IPS-18a (cell line): ENCODE results near the gene KRT37.

ENCODE experiments used
- H3K27ac ChIP-seq: one replicate; pipeline ENCODE4 v1.5.1; 2013; ENCODE audit warnings: low read length
- H3K27me3 ChIP-seq: one replicate; pipeline ENCODE4 v1.6.1; 2013; ENCODE audit warnings: mild to moderate bottlenecking, low read length; ENCODE audit not compliant: control insufficient read depth, insufficient read depth
- H3K36me3 ChIP-seq: one replicate; pipeline ENCODE4 v1.6.1; 2013; ENCODE audit warnings: low read depth, low read length; ENCODE audit not compliant: control insufficient read depth
- H3K4me1 ChIP-seq: one replicate; pipeline ENCODE4 v1.6.1; 2013; ENCODE audit warnings: low read depth, low read length; ENCODE audit not compliant: control insufficient read depth
- H3K4me3 ChIP-seq: one replicate; pipeline ENCODE4 v1.5.1; 2013; ENCODE audit warnings: low read length
- H3K9ac ChIP-seq: one replicate; pipeline ENCODE4 v1.6.1; 2013; ENCODE audit warnings: mild to moderate bottlenecking, low read length, moderate library complexity
- H3K9me3 ChIP-seq: one replicate; pipeline ENCODE4 v1.6.1; 2013; ENCODE audit warnings: low read depth, low read length; ENCODE audit not compliant: control insufficient read depth

KRT37 gene

DNA sequence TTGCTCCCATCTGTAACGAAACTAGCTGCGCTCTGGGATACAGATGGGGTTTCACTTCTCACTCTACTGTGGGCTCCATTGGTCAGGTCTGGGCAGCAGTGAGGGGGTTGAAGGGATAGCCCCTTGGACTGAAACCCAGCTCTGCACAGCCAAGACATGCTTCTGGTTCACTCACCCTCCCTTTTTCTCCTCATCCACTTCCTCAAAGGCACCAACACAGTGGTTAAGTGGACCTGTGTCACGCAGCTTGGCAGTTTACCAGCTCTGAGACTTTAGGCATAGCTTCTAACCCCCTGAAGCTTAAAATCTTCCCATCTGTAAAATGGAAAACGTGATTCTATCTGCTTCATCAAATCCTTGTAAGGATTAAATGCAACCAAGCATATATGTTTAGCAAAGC, 27.9 kb upstream of the KRT37 start:
- Histone ChIP-seq H3K4me3 (no peak overlapping the region), H3K27me3 (no peaks in the 10 kb centered on the region), H3K4me1 (no peaks in the 10 kb centered on the region), H3K9me3 (no peaks in the 10 kb centered on the region), H3K27ac (no peak overlapping the region), H3K9ac (no peak overlapping the region), H3K36me3 (no peaks in the 10 kb centered on the region)

DNA sequence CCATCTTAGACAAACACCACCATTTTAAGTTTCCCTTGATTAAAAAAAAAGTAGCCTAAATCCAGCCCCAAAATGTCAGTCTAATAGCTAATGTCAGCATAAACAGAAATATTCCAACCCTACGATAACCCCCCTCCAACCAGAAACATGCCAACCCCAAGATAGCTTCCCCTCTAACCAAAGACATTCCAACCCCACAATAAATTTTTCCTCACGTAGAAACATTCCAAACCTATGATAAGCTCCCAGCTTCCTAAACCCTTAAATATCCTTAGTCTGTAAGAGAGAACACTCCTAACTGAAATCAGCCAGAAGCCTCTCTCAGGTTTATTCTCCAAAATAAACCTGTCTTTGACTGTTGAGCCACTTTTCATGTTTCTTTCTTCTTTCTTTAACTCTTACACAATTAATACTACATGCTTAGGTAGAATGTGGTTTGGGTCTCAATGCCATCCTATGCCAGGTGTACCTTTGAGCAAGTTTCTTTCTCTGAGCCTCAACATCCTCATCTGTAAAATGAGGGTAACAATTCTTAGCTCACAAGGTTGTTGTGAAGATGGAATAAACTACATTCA, 26.9 kb upstream of the KRT37 start:
- Histone ChIP-seq H3K4me1 (no peaks in the 10 kb centered on the region), H3K27me3 (no peaks in the 10 kb centered on the region), H3K27ac (no peak overlapping the region), H3K36me3 (no peaks in the 10 kb centered on the region), H3K4me3 (no peak overlapping the region), H3K9me3 (no peaks in the 10 kb centered on the region), H3K9ac (no peak overlapping the region)

GRCh38 chr17:41449008-41449407, 24.6 kb upstream of the KRT37 start:
- Histone ChIP-seq H3K27me3 (no peaks in the 10 kb centered on the region), H3K9ac (no peak overlapping the region)

GRCh38 chr17:41448506-41448905, 24.1 kb upstream of the KRT37 start:
- Histone ChIP-seq H3K4me1 (no peaks in the 10 kb centered on the region), H3K27ac (no peak overlapping the region)

More at GRCh38 chr17:41449008-41449407, 24.6 kb upstream of the KRT37 start:
- Histone ChIP-seq H3K9me3 (no peaks in the 10 kb centered on the region), H3K4me1 (no peaks in the 10 kb centered on the region), H3K36me3 (no peaks in the 10 kb centered on the region), H3K27ac (no peak overlapping the region), H3K4me3 (no peak overlapping the region)

GRCh38 chr17:41446806-41447205, 22.4 kb upstream of the KRT37 start:
- H3K4me1 ChIP-seq = no peaks in the 10 kb centered on the region
- H3K27ac ChIP-seq = no peak overlapping the region
- H3K4me3 ChIP-seq = no peak overlapping the region
- H3K36me3 ChIP-seq = no peaks in the 10 kb centered on the region
- no peak overlapping the region for H3K9ac ChIP-seq
- H3K27me3 ChIP-seq = no peaks in the 10 kb centered on the region
- H3K9me3 ChIP-seq = no peaks in the 10 kb centered on the region

More at GRCh38 chr17:41448506-41448905, 24.1 kb upstream of the KRT37 start:
- no peaks in the 10 kb centered on the region for H3K36me3 ChIP-seq
- no peak overlapping the region for H3K4me3 ChIP-seq
- H3K9ac ChIP-seq = no peak overlapping the region
- no peaks in the 10 kb centered on the region for H3K9me3 ChIP-seq
- no peaks in the 10 kb centered on the region for H3K27me3 ChIP-seq

- Histone ChIP-seq H3K27me3 (no peaks in the 10 kb centered on the region), H3K27ac (no peak overlapping the region), H3K9me3 (no peaks in the 10 kb centered on the region), H3K4me1 (no peaks in the 10 kb centered on the region), H3K4me3 (no peak overlapping the region), H3K9ac (no peak overlapping the region), H3K36me3 (no peaks in the 10 kb centered on the region)
Observed at GRCh38 chr17:41444640-41445039, 20.3 kb upstream of the KRT37 start.

DNA sequence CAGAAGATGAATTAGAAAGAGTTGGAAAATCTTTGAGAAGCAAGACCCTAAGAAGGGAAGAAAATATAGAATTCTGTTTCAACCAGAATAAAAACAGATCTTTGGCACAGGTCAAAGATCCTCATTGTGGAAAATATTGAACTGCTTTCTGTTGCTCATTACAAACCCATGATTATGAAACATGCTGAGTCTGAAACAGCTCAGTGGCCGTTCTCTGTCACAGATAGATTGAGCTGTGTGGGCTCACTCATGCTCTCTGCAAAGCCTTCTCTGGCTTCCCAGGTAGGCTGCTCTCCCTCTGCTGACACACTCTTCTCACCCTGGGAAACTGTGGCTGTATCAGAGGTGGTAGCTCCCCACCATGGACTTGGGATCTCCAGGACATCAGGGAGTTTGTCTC, 19.8 kb upstream of the KRT37 start:
- Histone ChIP-seq H3K9me3 (no peaks in the 10 kb centered on the region), H3K9ac (no peak overlapping the region), H3K27me3 (no peaks in the 10 kb centered on the region), H3K36me3 (no peaks in the 10 kb centered on the region), H3K4me3 (no peak overlapping the region), H3K4me1 (no peaks in the 10 kb centered on the region), H3K27ac (no peak overlapping the region)

DNA sequence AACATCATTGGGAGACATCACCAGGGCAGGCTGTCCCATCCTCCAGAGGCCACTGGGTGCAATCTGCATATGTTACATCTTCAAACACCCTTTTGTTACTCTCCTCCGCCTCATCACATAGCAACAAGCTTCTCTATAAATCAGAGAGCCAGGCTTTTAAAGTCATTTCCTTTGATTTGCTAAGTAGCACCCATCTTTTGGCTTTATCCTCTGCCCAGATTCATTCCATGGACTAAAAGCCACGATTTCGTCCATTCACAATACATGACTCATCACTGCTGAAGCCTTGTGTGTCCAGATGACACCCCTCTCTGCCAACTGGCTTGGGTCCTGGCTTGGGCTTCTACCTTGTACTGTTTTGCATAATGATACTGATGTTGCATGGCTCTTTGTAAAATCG, 18.4 kb upstream of the KRT37 start:
- Histone ChIP-seq H3K9ac (no peak overlapping the region), H3K4me1 (no peaks in the 10 kb centered on the region), H3K4me3 (no peak overlapping the region), H3K27me3 (no peaks in the 10 kb centered on the region), H3K36me3 (no peaks in the 10 kb centered on the region), H3K9me3 (no peaks in the 10 kb centered on the region), H3K27ac (no peak overlapping the region)

DNA sequence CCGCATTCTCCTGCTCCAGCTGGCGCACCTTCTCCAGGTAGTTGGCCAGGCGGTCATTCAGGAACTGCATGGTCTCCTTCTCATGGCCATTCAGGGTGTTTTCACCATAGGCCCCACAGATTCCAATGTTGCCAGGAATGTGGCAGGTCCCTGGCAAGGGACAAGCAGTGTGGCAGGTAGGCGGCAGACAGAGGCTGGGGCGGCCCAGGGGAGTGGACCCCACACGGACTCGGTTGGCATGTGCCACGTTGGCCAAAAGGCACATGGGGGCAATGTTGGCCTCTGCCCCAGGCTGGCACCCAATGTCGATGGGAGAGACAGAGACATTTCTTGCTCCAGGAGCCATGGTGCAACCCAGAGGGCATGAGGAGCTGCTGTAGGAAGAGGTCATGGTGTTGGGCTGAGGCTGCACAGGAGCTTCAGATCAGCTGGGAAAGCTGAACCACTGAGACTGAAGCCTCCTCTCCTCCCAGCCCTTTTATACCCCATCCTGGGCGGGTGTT, 16.2 kb upstream of the KRT37 start, which contains the start of gene KRT38:
Gene KRT38, minus strand, starts transcription at position 453 of the 503 bp plus-strand sequence. Its CDS starts 62 bp downstream, at position 391.
- no peaks in the 10 kb centered on the region for H3K4me1 ChIP-seq
- no peak within 1 kb of the TSS for H3K27ac ChIP-seq
- no peak within 1 kb of the TSS for H3K9ac ChIP-seq
- no peaks in the 10 kb centered on the region for H3K9me3 ChIP-seq
- H3K36me3 ChIP-seq = no peaks in the 10 kb centered on the region
- no peak within 1 kb of the TSS for H3K4me3 ChIP-seq
- H3K27me3 ChIP-seq = no peaks in the 10 kb centered on the region

- H3K36me3 ChIP-seq = no peaks in the 10 kb centered on the region
- no peaks in the 10 kb centered on the region for H3K9me3 ChIP-seq
- no peak overlapping the region for H3K9ac ChIP-seq
- H3K27ac ChIP-seq = no peak overlapping the region
- no peaks in the 10 kb centered on the region for H3K27me3 ChIP-seq
- H3K4me1 ChIP-seq = no peaks in the 10 kb centered on the region
- no peak overlapping the region for H3K4me3 ChIP-seq
Observed at GRCh38 chr17:41439375-41439774, 15.0 kb upstream of the KRT37 start.

- no peak overlapping the region for H3K27ac ChIP-seq
- no peaks in the 10 kb centered on the region for H3K9me3 ChIP-seq
- H3K4me3 ChIP-seq = no peak overlapping the region
- no peaks in the 10 kb centered on the region for H3K36me3 ChIP-seq
- H3K9ac ChIP-seq = no peak overlapping the region
- no peaks in the 10 kb centered on the region for H3K27me3 ChIP-seq
- H3K4me1 ChIP-seq = no peaks in the 10 kb centered on the region
Observed at GRCh38 chr17:41437769-41438168, 13.4 kb upstream of the KRT37 start.

DNA sequence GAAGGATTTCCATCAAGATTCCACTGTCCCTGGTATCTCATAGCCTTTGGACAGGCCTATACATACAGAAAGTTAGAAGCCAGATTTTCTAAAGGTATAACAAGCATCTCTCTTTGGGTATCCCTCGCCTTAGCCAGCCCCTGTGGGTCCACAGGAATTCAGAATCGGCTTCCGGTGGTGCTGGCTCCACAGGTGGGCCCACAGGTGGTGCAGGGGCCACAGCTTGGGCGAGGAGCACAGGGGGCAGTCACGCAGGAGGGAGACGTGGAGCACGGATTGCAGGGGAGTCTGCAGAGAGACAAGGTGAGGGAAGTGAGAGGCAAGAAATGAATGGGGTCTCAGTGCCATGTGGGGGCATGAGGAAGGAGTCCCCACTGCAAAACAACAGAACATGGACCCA, 12.9 kb upstream of the KRT37 start:
- no peak overlapping the region for H3K4me3 ChIP-seq
- H3K9me3 ChIP-seq = no peaks in the 10 kb centered on the region
- H3K27ac ChIP-seq = no peak overlapping the region
- no peak overlapping the region for H3K9ac ChIP-seq
- no peaks in the 10 kb centered on the region for H3K27me3 ChIP-seq
- no peaks in the 10 kb centered on the region for H3K36me3 ChIP-seq
- no peaks in the 10 kb centered on the region for H3K4me1 ChIP-seq
